K562 (cell line): ENCODE results near the gene FXYD4. TPM values are rescaled to one million over a fixed set of nuclear protein-coding genes. Genes with fewer than 3 reads are reported as not detected.

Source experiments
- BCOR ChIP-seq: fragments of 450-650 bp; IDR thresholded peaks from 2 replicates; pipeline ENCODE4 v1.6.1; 2016
- BRF1 ChIP-seq: IDR thresholded peaks from 3 replicates; pipeline ENCODE4 v1.6.1; 2011; ENCODE audit warnings: borderline replicate concordance, mild to moderate bottlenecking; ENCODE audit not compliant: insufficient read length; ENCODE audit errors: extremely low read depth
- CEBPG ChIP-seq, 3 experiments: fragments of 200-800 bp in 1 of 3; sonication (Bioruptor generic) in 1 of 3; sonication (generic) in 1 of 3; formaldehyde crosslinking in 1 of 3; IDR thresholded peaks in 2 of 3; conservative IDR thresholded peaks in 1 of 3; 2 replicates each; pipeline versions ENCODE4 v1.6.1 to v1.8.0; 2016 to 2022; ENCODE audit warnings: missing compliant biosample characterization in 2 of 3, missing genetic modification characterization in 2 of 3, mild to moderate bottlenecking in 1 of 3, missing genetic modification reagents in 1 of 3
- CTBP1 ChIP-seq: fragments of 450-650 bp; IDR thresholded peaks from 2 replicates; pipeline ENCODE4 v1.6.1; 2016; ENCODE audit warnings: borderline replicate concordance
- GABPA ChIP-seq: fragments of 200-800 bp; sonication (Bioruptor generic); conservative IDR thresholded peaks from 2 replicates; pipeline ENCODE4 v1.6.1; 2016; ENCODE audit warnings: low read depth, missing genetic modification characterization, missing compliant biosample characterization
- HNRNPK ChIP-seq: fragments of 200-400 bp; formaldehyde crosslinking; IDR thresholded peaks from one replicate; pipeline ENCODE4 v1.6.1; 2018; ENCODE audit warnings: mild to moderate bottlenecking, low read depth, low read length; ENCODE audit not compliant: poor library complexity, severe bottlenecking
- JUNB ChIP-seq: fragments of 450-650 bp; formaldehyde crosslinking; conservative IDR thresholded peaks from 2 replicates; pipeline ENCODE4 v1.4.0; 2020; ENCODE audit warnings: mild to moderate bottlenecking
- NFE2 ChIP-seq: IDR thresholded peaks from 2 replicates; pipeline ENCODE4 v1.6.1; 2014; ENCODE audit warnings: antibody characterized with exemption, low read depth
- NRF1 ChIP-seq, 2 experiments: fragments of 450-650 bp; IDR thresholded peaks in 1 of 2; conservative IDR thresholded peaks in 1 of 2; 2 replicates each; pipeline ENCODE4 v1.6.1; 2014; ENCODE audit warnings: mild to moderate bottlenecking in 2 of 2
- SIRT6 ChIP-seq: IDR thresholded peaks from one replicate; pipeline ENCODE4 v1.6.1; 2012; ENCODE audit warnings: low read depth, mild to moderate bottlenecking, control low read depth, inconsistent platforms, low read length, moderate library complexity
- SMARCA4 ChIP-seq: fragments of 450-650 bp; IDR thresholded peaks from 2 replicates; pipeline ENCODE4 v1.6.1; 2016
- SMARCE1 ChIP-seq: fragments of 450-650 bp; IDR thresholded peaks from 2 replicates; pipeline ENCODE4 v1.7.1; 2016; ENCODE audit warnings: mild to moderate bottlenecking
- TOE1 ChIP-seq, 2 experiments: fragments of 450-650 bp in 1 of 2; sonication (generic) in 1 of 2; formaldehyde crosslinking in 1 of 2; IDR thresholded peaks; 2 replicates each; pipeline versions ENCODE4 v1.7.1 to v1.8.0; 2016 to 2022; ENCODE audit warnings: borderline replicate concordance in 2 of 2, mild to moderate bottlenecking in 2 of 2, antibody characterized with exemption in 1 of 2, inconsistent platforms in 1 of 2, low read depth in 1 of 2, missing genetic modification reagents in 1 of 2, moderate library complexity in 1 of 2
- ZFP1 ChIP-seq: fragments of 450-650 bp; formaldehyde crosslinking; IDR thresholded peaks from 2 replicates; pipeline ENCODE4 v1.4.0; 2020; ENCODE audit warnings: mild to moderate bottlenecking, mixed read lengths
- ZNF175 ChIP-seq: fragments of 200-800 bp; sonication (Bioruptor generic); IDR thresholded peaks from 2 replicates; pipeline ENCODE4 v1.6.1; 2016; ENCODE audit warnings: low read depth, mild to moderate bottlenecking, missing genetic modification characterization, missing compliant biosample characterization
- ZNF644 ChIP-seq: fragments of 200-800 bp; sonication (Bioruptor generic); IDR thresholded peaks from 2 replicates; pipeline ENCODE4 v1.6.1; 2016; ENCODE audit warnings: low read depth, missing genetic modification characterization, missing compliant biosample characterization
- ZNF707 ChIP-seq: fragments of 250-450 bp; sonication (Bioruptor Pico); conservative IDR thresholded peaks from 2 replicates; pipeline ENCODE4 v1.8.0; 2022; ENCODE audit warnings: inconsistent platforms, mild to moderate bottlenecking, moderate library complexity
- polyA plus RNA-seq, 8 experiments: library from polyadenylated mRNA; depleted of rRNA in 4 of 8; stranded (reverse) in 5 of 8; unstranded in 3 of 8; fragments of >200 nt; fragmentation: Nextera tagmentation in 2 of 8; fragmentation: Illumina TruSeq in 1 of 8; extraction: Ambion mirVana in 2 of 8; extraction: Trizol in 1 of 8; gene quantifications; 2 replicates each; pipeline versions ENCODE4 v1.2.1 to v1.2.3, GENCODE V29; 2011 to 2014; ENCODE audit warnings: inconsistent platforms in 1 of 8, missing spikeins in 1 of 8
- total RNA-seq, 7 experiments: library from RNA; depleted of rRNA in 6 of 7; stranded (reverse); fragments of >200 nt in 6 of 7; fragmentation: Illumina TruSeq in 2 of 7; extraction: Trizol in 2 of 7; gene quantifications; 2 replicates each; pipeline versions ENCODE4 v1.2.1 to v1.2.3, GENCODE V29; 2011 to 2021; ENCODE audit warnings: low replicate concordance in 1 of 7
- TF ChIP-seq, protein P1 (sequence below): fragments of 200-800 bp; sonication (Bioruptor generic); IDR thresholded peaks from 2 replicates; pipeline ENCODE4 v1.6.1; 2017; ENCODE audit warnings: missing genetic modification characterization, missing compliant biosample characterization
- TF ChIP-seq, protein P2 (sequence below): fragments of 450-650 bp; formaldehyde crosslinking; IDR thresholded peaks from 2 replicates; pipeline ENCODE4 v1.4.0; 2022; ENCODE audit warnings: mild to moderate bottlenecking, moderate library complexity
- TF ChIP-seq, protein P3 (sequence below): fragments of 450-650 bp; IDR thresholded peaks from 2 replicates; pipeline ENCODE4 v1.7.0; 2016; ENCODE audit warnings: borderline replicate concordance
- TF ChIP-seq, protein P4 (sequence below), 2 experiments: fragments of 450-650 bp; IDR thresholded peaks; 2 replicates each; pipeline ENCODE4 v1.6.1; 2016

Gene FXYD4
- total and polyA plus RNA-seq, 9 of the 15 experiments (the other 6 are each of a cell fraction or from before 2014, with no cell fraction given): not detected

DNA sequence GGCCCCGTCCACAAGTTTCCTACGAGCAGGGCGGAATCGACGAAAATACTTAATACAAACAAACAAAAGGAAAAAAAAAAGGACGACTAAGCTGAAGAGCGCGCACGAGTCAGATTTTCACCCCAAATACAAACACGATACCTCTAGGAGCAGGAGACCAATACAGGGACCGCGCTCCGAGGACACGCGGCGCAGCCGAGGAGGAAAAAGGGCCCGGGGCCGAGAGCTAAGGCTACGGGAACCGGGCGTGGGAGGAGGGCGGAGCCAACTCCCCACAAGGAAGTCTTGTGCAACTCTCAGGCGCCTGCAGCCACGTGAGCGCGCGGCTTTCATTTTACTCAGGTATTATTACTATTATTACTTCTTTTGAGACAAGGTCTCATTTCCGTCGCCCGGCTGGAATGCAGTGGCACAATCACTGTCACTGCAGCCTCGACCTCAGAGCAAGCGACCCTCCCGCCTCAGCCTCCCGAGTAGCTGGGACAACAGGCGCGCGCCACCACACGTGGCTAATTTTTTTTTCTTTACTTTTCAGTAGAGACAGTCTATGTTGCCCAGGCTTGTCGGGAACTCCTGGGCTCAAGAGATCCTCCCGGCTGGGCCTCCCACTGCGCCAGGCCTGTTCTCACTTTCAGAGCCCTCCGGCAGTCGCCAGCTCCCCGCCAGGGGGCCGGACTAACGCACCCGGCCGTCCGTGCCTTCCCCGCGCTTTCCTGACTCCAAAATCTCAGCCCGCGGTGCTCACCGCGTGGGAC, 36.3 kb downstream of the FXYD4 start (continued):
- TF ChIP-seq ZNF644 (peak; percentile 33), ZFP1 (CRISPR knock-in tag) (no peak), NFE2 (peak; percentile 9; the same call in 1 of the 2 replicates), ZNF175 (CRISPR knock-in tag) (0 out of 2 replicates have a peak, but pooled peaks have one; percentile 19), TOE1 (IDR thresholded peaks at IDR 0.05; ENCODE audit: borderline replicate concordance) (peak; percentile 82), TOE1 (CRISPR knock-in tag; IDR thresholded peaks at IDR 0.05; ENCODE audit: borderline replicate concordance, low read depth) (0 out of 2 replicates have a peak, but pooled peaks have one; percentile 60), GABPA (peak; percentile 32), SMARCA4 (peak; percentile 68; the same call in 1 of the 2 replicates), SMARCE1 (0 out of 2 replicates have a peak, but pooled peaks have one; percentile 28), JUNB (CRISPR knock-in tag) (no peak), ZNF707 (CRISPR knock-in tag) (no peak), BRF1 (no peak), SIRT6 (no peak), CEBPG (CRISPR knock-in tag; IDR thresholded peaks at IDR 0.05) (peak; percentile 97), CEBPG (tag; conservative IDR thresholded peaks at IDR 0.05 in 1 of 2, IDR thresholded peaks at IDR 0.05 in 1 of 2) (peak; percentile 96 to 100), CTBP1 (no peak; the same call in none of the 2 replicates), HNRNPK (no peak), BCOR (peak; percentile 91), NRF1 (conservative IDR thresholded peaks at IDR 0.05 in 1 of 2, IDR thresholded peaks at IDR 0.05 in 1 of 2) (no peak; a peak in 1 of 4 replicates)
- TF ChIP-seq, protein P1, sequence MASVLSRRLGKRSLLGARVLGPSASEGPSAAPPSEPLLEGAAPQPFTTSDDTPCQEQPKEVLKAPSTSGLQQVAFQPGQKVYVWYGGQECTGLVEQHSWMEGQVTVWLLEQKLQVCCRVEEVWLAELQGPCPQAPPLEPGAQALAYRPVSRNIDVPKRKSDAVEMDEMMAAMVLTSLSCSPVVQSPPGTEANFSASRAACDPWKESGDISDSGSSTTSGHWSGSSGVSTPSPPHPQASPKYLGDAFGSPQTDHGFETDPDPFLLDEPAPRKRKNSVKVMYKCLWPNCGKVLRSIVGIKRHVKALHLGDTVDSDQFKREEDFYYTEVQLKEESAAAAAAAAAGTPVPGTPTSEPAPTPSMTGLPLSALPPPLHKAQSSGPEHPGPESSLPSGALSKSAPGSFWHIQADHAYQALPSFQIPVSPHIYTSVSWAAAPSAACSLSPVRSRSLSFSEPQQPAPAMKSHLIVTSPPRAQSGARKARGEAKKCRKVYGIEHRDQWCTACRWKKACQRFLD (CRISPR knock-in tag): no peak
- TF ChIP-seq, protein P2, sequence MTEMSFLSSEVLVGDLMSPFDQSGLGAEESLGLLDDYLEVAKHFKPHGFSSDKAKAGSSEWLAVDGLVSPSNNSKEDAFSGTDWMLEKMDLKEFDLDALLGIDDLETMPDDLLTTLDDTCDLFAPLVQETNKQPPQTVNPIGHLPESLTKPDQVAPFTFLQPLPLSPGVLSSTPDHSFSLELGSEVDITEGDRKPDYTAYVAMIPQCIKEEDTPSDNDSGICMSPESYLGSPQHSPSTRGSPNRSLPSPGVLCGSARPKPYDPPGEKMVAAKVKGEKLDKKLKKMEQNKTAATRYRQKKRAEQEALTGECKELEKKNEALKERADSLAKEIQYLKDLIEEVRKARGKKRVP: no peak
- TF ChIP-seq, protein P3, sequence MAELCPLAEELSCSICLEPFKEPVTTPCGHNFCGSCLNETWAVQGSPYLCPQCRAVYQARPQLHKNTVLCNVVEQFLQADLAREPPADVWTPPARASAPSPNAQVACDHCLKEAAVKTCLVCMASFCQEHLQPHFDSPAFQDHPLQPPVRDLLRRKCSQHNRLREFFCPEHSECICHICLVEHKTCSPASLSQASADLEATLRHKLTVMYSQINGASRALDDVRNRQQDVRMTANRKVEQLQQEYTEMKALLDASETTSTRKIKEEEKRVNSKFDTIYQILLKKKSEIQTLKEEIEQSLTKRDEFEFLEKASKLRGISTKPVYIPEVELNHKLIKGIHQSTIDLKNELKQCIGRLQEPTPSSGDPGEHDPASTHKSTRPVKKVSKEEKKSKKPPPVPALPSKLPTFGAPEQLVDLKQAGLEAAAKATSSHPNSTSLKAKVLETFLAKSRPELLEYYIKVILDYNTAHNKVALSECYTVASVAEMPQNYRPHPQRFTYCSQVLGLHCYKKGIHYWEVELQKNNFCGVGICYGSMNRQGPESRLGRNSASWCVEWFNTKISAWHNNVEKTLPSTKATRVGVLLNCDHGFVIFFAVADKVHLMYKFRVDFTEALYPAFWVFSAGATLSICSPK: 0 out of 2 replicates have a peak, but pooled peaks have one; percentile 72
- TF ChIP-seq, protein P4, sequence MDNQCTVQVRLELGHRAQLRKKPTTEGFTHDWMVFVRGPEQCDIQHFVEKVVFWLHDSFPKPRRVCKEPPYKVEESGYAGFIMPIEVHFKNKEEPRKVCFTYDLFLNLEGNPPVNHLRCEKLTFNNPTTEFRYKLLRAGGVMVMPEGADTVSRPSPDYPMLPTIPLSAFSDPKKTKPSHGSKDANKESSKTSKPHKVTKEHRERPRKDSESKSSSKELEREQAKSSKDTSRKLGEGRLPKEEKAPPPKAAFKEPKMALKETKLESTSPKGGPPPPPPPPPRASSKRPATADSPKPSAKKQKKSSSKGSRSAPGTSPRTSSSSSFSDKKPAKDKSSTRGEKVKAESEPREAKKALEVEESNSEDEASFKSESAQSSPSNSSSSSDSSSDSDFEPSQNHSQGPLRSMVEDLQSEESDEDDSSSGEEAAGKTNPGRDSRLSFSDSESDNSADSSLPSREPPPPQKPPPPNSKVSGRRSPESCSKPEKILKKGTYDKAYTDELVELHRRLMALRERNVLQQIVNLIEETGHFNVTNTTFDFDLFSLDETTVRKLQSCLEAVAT (IDR thresholded peaks at IDR 0.05): peak; percentile 96 to 97
